Tibial nerve (tissue), 3 donors: ENCODE results near the gene CAPN7.

Source experiments
- CTCF ChIP-seq, 5 experiments: fragments of 200-600 bp in 3 of 5; fragments of 450-650 bp in 2 of 5; sonication (generic) in 3 of 5; IDR thresholded peaks; one replicate each; pipeline ENCODE4 v1.5.1; 2016 to 2019; ENCODE audit warnings: antibody characterized with exemption in 5 of 5, mild to moderate bottlenecking in 3 of 5, moderate library complexity in 2 of 5
- POLR2A ChIP-seq, 2 donors: fragments of 450-650 bp; IDR thresholded peaks; one replicate each; pipeline ENCODE4 v1.6.1; 2017; ENCODE audit warnings: antibody characterized with exemption in 2 of 2, mild to moderate bottlenecking in 2 of 2, moderate library complexity in 2 of 2

GRCh38 chr3:15301761-15302160 lies 95.7 kb downstream of the CAPN7 start:
- TF ChIP-seq POLR2A (IDR thresholded peaks at IDR 0.05) = no peak
- TF ChIP-seq CTCF (IDR thresholded peaks at IDR 0.05) = no peak
